ENCODE data around the gene TRPM3. TPM values are rescaled to one million over a fixed set of nuclear protein-coding genes. Genes with fewer than 3 reads are reported as not detected.

The TRPM3 gene
- polyA plus RNA-seq, 3 donors: not detected

DNA sequence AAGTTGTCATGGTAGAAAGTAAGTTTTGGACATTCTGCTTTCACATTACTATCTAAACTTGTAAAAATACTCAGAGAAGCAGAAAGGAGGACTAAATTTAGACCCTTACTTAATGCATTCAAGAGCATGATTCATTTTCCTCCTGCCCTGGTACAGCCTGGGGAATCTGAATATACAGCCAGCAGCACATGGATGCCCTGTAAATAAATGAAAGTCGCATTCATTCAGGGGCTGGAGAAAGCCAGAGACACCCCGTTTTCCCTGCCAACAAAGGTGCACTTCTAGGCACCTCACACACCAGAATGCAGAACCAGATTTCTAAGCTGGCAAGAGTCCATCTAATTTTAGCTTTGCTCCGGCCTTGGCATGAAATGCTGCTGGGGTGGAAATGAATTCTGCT, 534.2 kb downstream of the TRPM3 start:
- Histone ChIP-seq H3K9ac (ENCODE audit: insufficient read depth, low read length, poor library complexity, severe bottlenecking) (no peak overlapping the region), H3K9me3 (replicated peaks in 1 of 2; ENCODE audit: control insufficient read depth in 1 of 2, insufficient read depth in 1 of 2, low read length in 2 of 2) (no peaks in the 10 kb centered on the region), H3K4me2 (replicated peaks; ENCODE audit: extremely low read depth, low read length, poor library complexity, severe bottlenecking) (no peak overlapping the region), H4K20me1 (ENCODE audit: insufficient read depth, low read length) (no peaks in the 10 kb centered on the region), H3K27me3 (ENCODE audit: control insufficient read depth in 2 of 2, insufficient read depth in 2 of 2, low read length in 2 of 2) (no peaks in the 10 kb centered on the region), H3K4me3 (replicated peaks in 1 of 3; ENCODE audit: low read depth in 2 of 3, low read length in 3 of 3) (no peak overlapping the region), H3K4me1 (ENCODE audit: control insufficient read depth in 1 of 2, insufficient read depth in 2 of 2, low read length in 2 of 2) (no peaks in the 10 kb centered on the region), H3K27ac (ENCODE audit: low read depth in 1 of 2, low read length in 2 of 2) (no peak overlapping the region), H2AFZ (ENCODE audit: insufficient read depth, low read depth, low read length, poor library complexity, severe bottlenecking) (no peak overlapping the region), H3K36me3 (replicated peaks in 1 of 2; ENCODE audit: control insufficient read depth in 1 of 2, insufficient read depth in 2 of 2, low read length in 2 of 2) (no peaks in the 10 kb centered on the region), H3K79me2 (ENCODE audit: insufficient read depth, low read length) (no peaks in the 10 kb centered on the region)
- H3K27ac Mint-ChIP-seq: no peak overlapping the region
- WGBS (ENCODE audit: insufficient coverage): 90% methylated on average over 2 of the region's 3 CpGs
- no peak overlapping the region for H3K4me3 Mint-ChIP-seq
- no peaks in the 10 kb centered on the region for H3K9me3 Mint-ChIP-seq
- H3K4me1 Mint-ChIP-seq: no peaks in the 10 kb centered on the region
- no peaks in the 10 kb centered on the region for H3K36me3 Mint-ChIP-seq
- intact Hi-C loops (cut with micrococcal nuclease): loop anchor here in 1 of 2 donors (10.0 kb wide), 1 partner anchor 52 kb away; no protein-coding TSS in a partner anchor
- no peak for DNase-seq
- H3K27me3 Mint-ChIP-seq (ENCODE audit: low read depth in 3 of 3): no peaks in the 10 kb centered on the region
- TF ChIP-seq, protein P1, sequence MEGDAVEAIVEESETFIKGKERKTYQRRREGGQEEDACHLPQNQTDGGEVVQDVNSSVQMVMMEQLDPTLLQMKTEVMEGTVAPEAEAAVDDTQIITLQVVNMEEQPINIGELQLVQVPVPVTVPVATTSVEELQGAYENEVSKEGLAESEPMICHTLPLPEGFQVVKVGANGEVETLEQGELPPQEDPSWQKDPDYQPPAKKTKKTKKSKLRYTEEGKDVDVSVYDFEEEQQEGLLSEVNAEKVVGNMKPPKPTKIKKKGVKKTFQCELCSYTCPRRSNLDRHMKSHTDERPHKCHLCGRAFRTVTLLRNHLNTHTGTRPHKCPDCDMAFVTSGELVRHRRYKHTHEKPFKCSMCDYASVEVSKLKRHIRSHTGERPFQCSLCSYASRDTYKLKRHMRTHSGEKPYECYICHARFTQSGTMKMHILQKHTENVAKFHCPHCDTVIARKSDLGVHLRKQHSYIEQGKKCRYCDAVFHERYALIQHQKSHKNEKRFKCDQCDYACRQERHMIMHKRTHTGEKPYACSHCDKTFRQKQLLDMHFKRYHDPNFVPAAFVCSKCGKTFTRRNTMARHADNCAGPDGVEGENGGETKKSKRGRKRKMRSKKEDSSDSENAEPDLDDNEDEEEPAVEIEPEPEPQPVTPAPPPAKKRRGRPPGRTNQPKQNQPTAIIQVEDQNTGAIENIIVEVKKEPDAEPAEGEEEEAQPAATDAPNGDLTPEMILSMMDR (IDR thresholded peaks at IDR 0.05): no peak

DNA sequence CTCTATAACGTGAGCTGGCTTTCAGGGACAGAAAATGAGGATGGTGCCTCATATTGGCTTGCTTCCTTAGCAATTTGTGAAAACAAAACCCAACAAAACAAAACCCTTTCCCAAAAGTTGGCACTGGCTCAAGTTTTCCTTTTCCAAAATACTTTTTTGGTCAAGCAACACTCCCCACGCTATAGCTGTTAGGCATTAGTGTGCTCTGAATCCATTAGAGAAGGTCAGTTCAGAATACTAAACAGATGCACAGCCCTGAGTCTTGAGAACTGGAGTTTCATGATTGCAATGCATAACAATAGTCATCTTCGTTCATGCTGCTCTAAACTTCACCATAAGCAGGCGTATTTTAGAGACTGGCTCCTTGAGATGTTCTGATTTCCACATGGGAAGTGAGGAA, 534.9 kb downstream of the TRPM3 start:
- no peaks in the 10 kb centered on the region for H4K20me1 ChIP-seq (ENCODE audit: insufficient read depth, low read length)
- WGBS (ENCODE audit: insufficient coverage): 100% methylated on average over 1 of the region's 4 CpGs
- H3K27me3 Mint-ChIP-seq (ENCODE audit: low read depth in 3 of 3): peaks cover 0 to 2% (median 0%) of the 10 kb centered on the region in 3 donors
- no peak overlapping the region for H3K4me2 ChIP-seq (replicated peaks; ENCODE audit: extremely low read depth, low read length, poor library complexity, severe bottlenecking)
- no peak overlapping the region for H3K9ac ChIP-seq (ENCODE audit: insufficient read depth, low read length, poor library complexity, severe bottlenecking)
- TF ChIP-seq, protein P1 (IDR thresholded peaks at IDR 0.05): no peak
- no peak overlapping the region for H3K27ac ChIP-seq (ENCODE audit: low read depth in 1 of 2, low read length in 2 of 2)
- no peaks in the 10 kb centered on the region for H3K9me3 ChIP-seq (replicated peaks in 1 of 2; ENCODE audit: control insufficient read depth in 1 of 2, insufficient read depth in 1 of 2, low read length in 2 of 2)
- intact Hi-C loops (cut with micrococcal nuclease): loop anchor here in 1 of 2 donors (10.0 kb wide), 1 partner anchor 52 kb away; no protein-coding TSS in a partner anchor
- no peaks in the 10 kb centered on the region for H3K36me3 Mint-ChIP-seq
- H3K4me1 Mint-ChIP-seq: peaks cover 1% of the 10 kb centered on the region
- H3K79me2 ChIP-seq (ENCODE audit: insufficient read depth, low read length): no peaks in the 10 kb centered on the region
- H3K36me3 ChIP-seq (replicated peaks in 1 of 2; ENCODE audit: control insufficient read depth in 1 of 2, insufficient read depth in 2 of 2, low read length in 2 of 2): no peaks in the 10 kb centered on the region
- DNase-seq: no peak
- no peak overlapping the region for H3K4me3 Mint-ChIP-seq
- H3K4me1 ChIP-seq (ENCODE audit: control insufficient read depth in 1 of 2, insufficient read depth in 2 of 2, low read length in 2 of 2): peaks cover 1% of the 10 kb centered on the region in 2 donors
- no peak overlapping the region for H2AFZ ChIP-seq (ENCODE audit: insufficient read depth, low read depth, low read length, poor library complexity, severe bottlenecking)
- H3K27me3 ChIP-seq (ENCODE audit: control insufficient read depth in 2 of 2, insufficient read depth in 2 of 2, low read length in 2 of 2): no peaks in the 10 kb centered on the region
- no peak overlapping the region for H3K4me3 ChIP-seq (replicated peaks in 1 of 3; ENCODE audit: low read depth in 2 of 3, low read length in 3 of 3)
- H3K27ac Mint-ChIP-seq: no peak overlapping the region
- no peaks in the 10 kb centered on the region for H3K9me3 Mint-ChIP-seq

Data from CD14-positive monocyte (primary cell).